Epithelial cell of esophagus (primary cell): ENCODE data around the gene KRTAP1-3.
A peak's percentile ranks its signal among the peaks of the same experiment; 100 is the strongest.

Experiments
- DNase-seq: peaks from one replicate; pipeline ENCODE4 v3.0.0; 2010; ENCODE audit warnings: low read depth
- H3K4me3 ChIP-seq: 2 replicates; pipeline ENCODE4 v1.5.1; 2011; ENCODE audit warnings: mild to moderate bottlenecking, low read length, control low read depth
- TF ChIP-seq, protein P1 (sequence below): IDR thresholded peaks from 2 replicates; pipeline ENCODE4 v1.5.1; 2011; ENCODE audit warnings: low read depth, mild to moderate bottlenecking, low read length, control low read depth, inconsistent platforms; ENCODE audit not compliant: insufficient read depth; ENCODE audit errors: missing control alignments

KRTAP1-3 gene

DNA sequence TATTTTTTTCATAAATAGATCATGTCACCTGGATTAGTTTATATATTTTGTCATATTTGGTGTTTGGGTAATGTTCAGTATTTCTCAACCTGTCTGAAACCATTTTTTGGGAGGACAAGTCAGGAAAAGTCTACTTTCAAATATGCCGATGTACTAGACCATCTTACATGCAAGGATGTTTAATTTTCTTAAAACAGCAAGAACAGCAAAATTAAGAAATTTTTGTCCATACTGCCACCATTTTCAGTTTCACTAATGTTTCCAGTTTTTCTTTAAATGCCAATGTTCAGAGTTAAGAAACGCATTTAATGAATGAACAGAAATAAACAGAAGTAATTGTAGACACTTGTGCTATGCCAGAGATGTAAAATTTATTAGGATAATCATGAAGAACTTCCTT lies 41.6 kb downstream of the KRTAP1-3 start:
- TF ChIP-seq, protein P1, sequence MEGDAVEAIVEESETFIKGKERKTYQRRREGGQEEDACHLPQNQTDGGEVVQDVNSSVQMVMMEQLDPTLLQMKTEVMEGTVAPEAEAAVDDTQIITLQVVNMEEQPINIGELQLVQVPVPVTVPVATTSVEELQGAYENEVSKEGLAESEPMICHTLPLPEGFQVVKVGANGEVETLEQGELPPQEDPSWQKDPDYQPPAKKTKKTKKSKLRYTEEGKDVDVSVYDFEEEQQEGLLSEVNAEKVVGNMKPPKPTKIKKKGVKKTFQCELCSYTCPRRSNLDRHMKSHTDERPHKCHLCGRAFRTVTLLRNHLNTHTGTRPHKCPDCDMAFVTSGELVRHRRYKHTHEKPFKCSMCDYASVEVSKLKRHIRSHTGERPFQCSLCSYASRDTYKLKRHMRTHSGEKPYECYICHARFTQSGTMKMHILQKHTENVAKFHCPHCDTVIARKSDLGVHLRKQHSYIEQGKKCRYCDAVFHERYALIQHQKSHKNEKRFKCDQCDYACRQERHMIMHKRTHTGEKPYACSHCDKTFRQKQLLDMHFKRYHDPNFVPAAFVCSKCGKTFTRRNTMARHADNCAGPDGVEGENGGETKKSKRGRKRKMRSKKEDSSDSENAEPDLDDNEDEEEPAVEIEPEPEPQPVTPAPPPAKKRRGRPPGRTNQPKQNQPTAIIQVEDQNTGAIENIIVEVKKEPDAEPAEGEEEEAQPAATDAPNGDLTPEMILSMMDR, result no peak
- DNase-seq, result no peak
- no peak overlapping the region for H3K4me3 ChIP-seq

- H3K4me3 ChIP-seq, result no peak overlapping the region
- no peak for DNase-seq
- TF ChIP-seq, protein P1, result no peak
Observed at GRCh38 chr17:40992666-40993065, 42.0 kb downstream of the KRTAP1-3 start.

DNA sequence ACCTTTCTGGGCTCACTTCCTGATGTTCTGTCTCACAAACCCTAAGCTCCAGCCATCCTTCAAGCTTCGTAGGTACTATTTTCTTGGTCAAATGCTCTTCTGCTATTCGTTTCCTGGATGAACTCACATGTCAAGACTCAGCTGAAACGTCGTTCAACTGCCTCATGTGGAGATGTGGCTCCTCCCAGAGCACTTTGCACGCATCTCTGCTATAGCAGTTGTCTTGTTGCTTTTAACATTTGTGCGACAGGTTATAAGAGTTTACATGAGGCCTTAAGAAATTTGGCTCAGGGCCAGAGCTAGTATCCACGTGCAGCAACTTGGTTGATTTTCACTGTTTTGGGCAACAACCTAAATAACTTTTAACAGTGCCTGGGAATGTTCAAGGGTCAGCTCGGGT lies 47.8 kb downstream of the KRTAP1-3 start:
- peak; percentile 29 for DNase-seq
- TF ChIP-seq, protein P1, result no peak
- H3K4me3 ChIP-seq, result no peak overlapping the region

- H3K4me3 ChIP-seq, result no peak within 1 kb of the TSS
- no peak for DNase-seq
- TF ChIP-seq, protein P1, result no peak
Observed at GRCh38 chr17:40984226-40984625, 50.4 kb downstream of the KRTAP1-3 start, which contains the start of gene KRT40. KRT40 (minus strand) TSS chr17:40984326; CDS start chr17:40984273, 53 bp downstream.
